Breast epithelium (tissue), 3 donors: Measurements from ENCODE around the gene PLD1.

ENCODE experiments used
- POLR2A ChIP-seq: fragments of 450-650 bp; IDR thresholded peaks from one replicate; pipeline ENCODE4 v1.6.1; 2016; ENCODE audit warnings: antibody characterized with exemption, mild to moderate bottlenecking, moderate library complexity
- POLR2AphosphoS5 ChIP-seq, 3 donors: sonication (generic); formaldehyde crosslinking; IDR thresholded peaks; one replicate each; pipeline ENCODE4 v1.6.1; 2017; ENCODE audit warnings: antibody characterized with exemption in 3 of 3
- TF ChIP-seq, protein P1 (sequence below), 3 donors: fragments of 450-650 bp; IDR thresholded peaks; one replicate each; pipeline ENCODE4 v1.5.1; 2016 to 2017; ENCODE audit warnings: antibody characterized with exemption in 3 of 3, mild to moderate bottlenecking in 3 of 3, moderate library complexity in 3 of 3

DNA sequence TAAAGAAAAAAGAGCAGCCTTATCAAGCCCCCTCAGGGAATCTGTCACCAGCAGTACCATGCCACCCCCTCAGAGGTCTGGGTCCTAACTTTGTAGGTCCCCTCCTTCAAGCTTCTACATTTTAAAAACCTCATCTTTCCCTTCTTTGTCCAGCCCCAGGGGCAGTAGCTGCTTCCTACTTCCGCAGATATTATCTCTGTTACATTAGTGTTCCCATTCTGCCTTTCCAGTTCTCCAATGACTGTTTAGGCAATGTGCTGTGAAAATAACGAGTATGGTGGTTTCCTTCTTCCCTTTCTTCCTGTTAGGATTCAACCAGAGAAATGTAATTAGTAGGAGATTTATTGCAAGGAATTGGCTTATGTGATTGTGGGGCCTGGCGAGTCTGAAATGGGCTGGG is 224.0 kb downstream of the PLD1 start:
- TF ChIP-seq POLR2A, result no peak
- TF ChIP-seq, protein P1, sequence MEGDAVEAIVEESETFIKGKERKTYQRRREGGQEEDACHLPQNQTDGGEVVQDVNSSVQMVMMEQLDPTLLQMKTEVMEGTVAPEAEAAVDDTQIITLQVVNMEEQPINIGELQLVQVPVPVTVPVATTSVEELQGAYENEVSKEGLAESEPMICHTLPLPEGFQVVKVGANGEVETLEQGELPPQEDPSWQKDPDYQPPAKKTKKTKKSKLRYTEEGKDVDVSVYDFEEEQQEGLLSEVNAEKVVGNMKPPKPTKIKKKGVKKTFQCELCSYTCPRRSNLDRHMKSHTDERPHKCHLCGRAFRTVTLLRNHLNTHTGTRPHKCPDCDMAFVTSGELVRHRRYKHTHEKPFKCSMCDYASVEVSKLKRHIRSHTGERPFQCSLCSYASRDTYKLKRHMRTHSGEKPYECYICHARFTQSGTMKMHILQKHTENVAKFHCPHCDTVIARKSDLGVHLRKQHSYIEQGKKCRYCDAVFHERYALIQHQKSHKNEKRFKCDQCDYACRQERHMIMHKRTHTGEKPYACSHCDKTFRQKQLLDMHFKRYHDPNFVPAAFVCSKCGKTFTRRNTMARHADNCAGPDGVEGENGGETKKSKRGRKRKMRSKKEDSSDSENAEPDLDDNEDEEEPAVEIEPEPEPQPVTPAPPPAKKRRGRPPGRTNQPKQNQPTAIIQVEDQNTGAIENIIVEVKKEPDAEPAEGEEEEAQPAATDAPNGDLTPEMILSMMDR (IDR thresholded peaks at IDR 0.05), result no peak
- no peak for TF ChIP-seq POLR2AphosphoS5 (IDR thresholded peaks at IDR 0.05)
